HG03565 (cell line): ENCODE results near the gene HTT-AS.

ENCODE experiments used
- ATAC-seq: cut with Tn5 transposase; IDR thresholded peaks from one replicate; pipeline ENCODE4 v1.9.1; 2021; ENCODE audit warnings: mild to moderate bottlenecking, moderate library complexity; ENCODE audit not compliant: unreplicated experiment

Gene HTT-AS

GRCh38 chr4:3031357-3032082 is 42.8 kb downstream of the HTT-AS start:
- no peak for ATAC-seq

GRCh38 chr4:3030566-3031356 is 43.6 kb downstream of the HTT-AS start:
- no peak for ATAC-seq

GRCh38 chr4:3029464-3029863 is 44.9 kb downstream of the HTT-AS start:
- ATAC-seq, result no peak

GRCh38 chr4:3026540-3026939 is 47.8 kb downstream of the HTT-AS start:
- no peak for ATAC-seq

- ATAC-seq, result no peak
These were observed 48.5 kb downstream of the HTT-AS start for GRCh38 chr4:3025881-3026280.

GRCh38 chr4:3022651-3023050 is 51.7 kb downstream of the HTT-AS start:
- ATAC-seq, result no peak

GRCh38 chr4:3022112-3022511 is 52.2 kb downstream of the HTT-AS start:
- ATAC-seq, result no peak

GRCh38 chr4:3021627-3022026 is 52.7 kb downstream of the HTT-AS start:
- peak; percentile 65 for ATAC-seq

GRCh38 chr4:3021127-3021526 is 53.2 kb downstream of the HTT-AS start:
- ATAC-seq, result no peak

- no peak for ATAC-seq
These were observed 55.0 kb downstream of the HTT-AS start for GRCh38 chr4:3019145-3019846.

GRCh38 chr4:3017504-3017903 is 56.8 kb downstream of the HTT-AS start:
- no peak for ATAC-seq

- no peak for ATAC-seq
These were observed 57.4 kb downstream of the HTT-AS start for GRCh38 chr4:3016961-3017360.

GRCh38 chr4:3013839-3014350 is 60.4 kb downstream of the HTT-AS start:
- no peak for ATAC-seq
